Ascending aorta (tissue), 2 donors: ENCODE measurements around the gene RPL22L1. TPM values are rescaled to one million over a fixed set of nuclear protein-coding genes. Genes with fewer than 3 reads are reported as not detected.
"Not testable (repeated sequence)": the region's sequence is repeated elsewhere in the genome, so short reads cannot be mapped to it uniquely, and the experiment has no call there.

Experiments used
- DNase-seq, 2 donors: peaks; one replicate each; pipeline ENCODE4 v3.0.0-alpha.2; 2019; ENCODE audit warnings: low spot score in 2 of 2
- H3K27ac ChIP-seq, 2 donors: fragments of 200-600 bp; sonication (generic); one replicate each; pipeline ENCODE4 v1.5.1; 2016 to 2017; ENCODE audit warnings: mild to moderate bottlenecking in 1 of 2
- H3K27me3 ChIP-seq: fragments of 200-600 bp; sonication (generic); one replicate; pipeline ENCODE4 v1.5.1; 2017
- H3K36me3 ChIP-seq, 2 donors: fragments of 200-600 bp; sonication (generic); one replicate each; pipeline ENCODE4 v1.5.1; 2016
- H3K4me1 ChIP-seq, 2 donors: fragments of 200-600 bp; sonication (generic); one replicate each; pipeline ENCODE4 v1.5.1; 2016 to 2017; ENCODE audit warnings: mild to moderate bottlenecking in 1 of 2
- H3K4me3 ChIP-seq, 2 donors: fragments of 200-600 bp; sonication (generic); one replicate each; pipeline ENCODE4 v1.5.1; 2016 to 2017; ENCODE audit warnings: mild to moderate bottlenecking in 1 of 2
- H3K9me3 ChIP-seq, 2 donors: fragments of 200-600 bp; sonication (generic); one replicate each; pipeline ENCODE4 v1.5.1; 2016
- intact Hi-C: fragments of 100-400 bp; cut with DNase I; formaldehyde crosslinking; loops from one replicate; pipeline ENCODE4 v1.15.1; 2023
- total RNA-seq: library from RNA; depleted of rRNA; stranded (reverse); fragments of >200 nt; gene quantifications from one replicate; pipeline ENCODE4 v1.1.0, GENCODE V29; 2016
- TF ChIP-seq, protein P1 (sequence below), 3 experiments: fragments of 200-600 bp in 2 of 3; fragments of 450-650 bp in 1 of 3; sonication (generic) in 2 of 3; IDR thresholded peaks; one replicate each; pipeline ENCODE4 v1.5.1; 2016 to 2019; ENCODE audit warnings: antibody characterized with exemption in 3 of 3, mild to moderate bottlenecking in 1 of 3, moderate library complexity in 1 of 3

The RPL22L1 gene
- total RNA-seq, 1 donor from 2014 or later: 39.2 TPM

DNA sequence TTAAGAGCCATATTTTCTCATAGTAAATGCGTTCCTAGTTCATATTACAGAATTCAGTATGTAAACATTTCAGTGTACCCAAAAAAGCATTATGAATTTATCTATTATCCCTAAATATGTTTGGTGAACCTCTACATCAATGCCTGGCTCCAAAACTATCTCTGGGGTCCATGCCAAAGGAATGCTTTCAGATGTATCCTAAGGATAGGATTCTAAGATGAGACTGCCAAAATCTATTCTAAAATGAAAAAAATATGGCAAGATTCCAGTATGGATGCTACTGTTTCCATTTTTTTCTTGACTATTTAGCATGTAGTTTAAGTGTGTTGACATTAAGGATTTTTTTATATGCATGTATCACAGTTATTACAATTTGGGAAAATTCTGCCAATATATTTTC is 19.6 kb upstream of the RPL22L1 start:
- intact Hi-C loops: no loop called here
- TF ChIP-seq, protein P1, sequence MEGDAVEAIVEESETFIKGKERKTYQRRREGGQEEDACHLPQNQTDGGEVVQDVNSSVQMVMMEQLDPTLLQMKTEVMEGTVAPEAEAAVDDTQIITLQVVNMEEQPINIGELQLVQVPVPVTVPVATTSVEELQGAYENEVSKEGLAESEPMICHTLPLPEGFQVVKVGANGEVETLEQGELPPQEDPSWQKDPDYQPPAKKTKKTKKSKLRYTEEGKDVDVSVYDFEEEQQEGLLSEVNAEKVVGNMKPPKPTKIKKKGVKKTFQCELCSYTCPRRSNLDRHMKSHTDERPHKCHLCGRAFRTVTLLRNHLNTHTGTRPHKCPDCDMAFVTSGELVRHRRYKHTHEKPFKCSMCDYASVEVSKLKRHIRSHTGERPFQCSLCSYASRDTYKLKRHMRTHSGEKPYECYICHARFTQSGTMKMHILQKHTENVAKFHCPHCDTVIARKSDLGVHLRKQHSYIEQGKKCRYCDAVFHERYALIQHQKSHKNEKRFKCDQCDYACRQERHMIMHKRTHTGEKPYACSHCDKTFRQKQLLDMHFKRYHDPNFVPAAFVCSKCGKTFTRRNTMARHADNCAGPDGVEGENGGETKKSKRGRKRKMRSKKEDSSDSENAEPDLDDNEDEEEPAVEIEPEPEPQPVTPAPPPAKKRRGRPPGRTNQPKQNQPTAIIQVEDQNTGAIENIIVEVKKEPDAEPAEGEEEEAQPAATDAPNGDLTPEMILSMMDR (IDR thresholded peaks at IDR 0.05): no peak
- no peak for DNase-seq
- Histone ChIP-seq H3K9me3 (no peaks in the 10 kb centered on the region), H3K27ac (no peak overlapping the region), H3K4me1 (no peaks in the 10 kb centered on the region), H3K4me3 (no peak overlapping the region), H3K27me3 (no peaks in the 10 kb centered on the region), H3K36me3 (peaks cover 0 to 7% of the 10 kb centered on the region in 2 donors)

DNA sequence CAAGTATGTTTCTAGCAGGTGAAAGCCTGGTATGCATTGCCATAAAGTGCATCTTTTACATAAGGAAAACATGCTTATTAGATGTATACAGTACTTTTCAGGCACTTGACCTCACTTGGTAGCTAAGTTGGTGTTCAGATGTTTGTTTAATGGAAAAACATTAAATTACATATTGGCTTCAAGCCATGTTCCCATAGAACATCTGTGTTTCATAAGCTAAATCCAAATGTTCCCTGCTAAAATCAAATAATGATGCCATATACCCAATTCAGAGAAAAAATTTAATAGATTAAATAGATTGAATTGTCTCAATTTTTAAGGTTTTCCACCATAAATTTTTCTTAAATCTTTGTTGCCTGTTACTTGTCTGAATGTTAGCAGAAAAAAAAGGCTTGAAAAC is 19.1 kb upstream of the RPL22L1 start:
- Histone ChIP-seq H3K4me1 (no peaks in the 10 kb centered on the region), H3K4me3 (no peak overlapping the region), H3K9me3 (no peaks in the 10 kb centered on the region), H3K36me3 (peaks cover 0 to 6% of the 10 kb centered on the region in 2 donors), H3K27me3 (no peaks in the 10 kb centered on the region), H3K27ac (no peak overlapping the region)
- DNase-seq: no peak
- intact Hi-C loops: no loop called here
- TF ChIP-seq, protein P1 (IDR thresholded peaks at IDR 0.05): no peak

DNA sequence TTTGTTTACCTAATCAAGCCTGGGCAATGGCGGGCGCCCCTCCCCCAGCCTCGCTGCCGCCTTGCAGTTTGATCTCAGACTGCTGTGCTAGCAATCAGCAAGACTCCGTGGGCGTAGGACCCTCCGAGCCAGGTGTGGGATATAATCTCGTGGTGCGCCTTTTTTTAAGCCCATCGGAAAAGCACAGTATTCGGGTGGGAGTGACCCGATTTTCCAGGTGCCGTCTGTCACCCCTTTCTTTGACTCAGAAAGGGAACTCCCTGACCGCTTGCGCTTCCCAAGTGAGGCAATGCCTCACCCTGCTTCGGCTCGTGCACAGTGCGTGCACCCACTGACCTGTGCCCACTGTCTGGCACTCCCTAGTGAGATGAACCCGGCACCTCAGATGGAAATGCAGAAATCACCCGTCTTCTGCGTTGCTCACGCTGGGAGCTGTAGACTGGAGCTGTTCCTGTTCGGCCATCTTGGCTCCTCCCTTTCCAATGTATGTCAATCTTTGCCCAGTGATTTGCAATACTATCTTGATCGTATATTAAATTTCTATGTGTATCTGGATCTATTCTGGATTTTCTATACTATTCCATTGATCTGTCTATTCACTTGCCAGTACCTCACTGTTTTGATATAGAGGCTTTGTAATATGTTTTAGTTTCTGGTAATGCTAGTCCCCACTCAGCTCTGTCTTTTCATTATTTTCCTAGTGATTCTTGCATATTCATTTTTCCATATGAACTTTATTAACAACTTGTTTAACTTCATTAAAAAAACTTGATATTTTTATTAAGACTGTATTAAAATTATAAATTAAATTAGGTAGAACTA is 14.3 kb upstream of the RPL22L1 start:
- H3K27ac ChIP-seq, H3K9me3 ChIP-seq, H3K4me1 ChIP-seq, H3K27me3 ChIP-seq, DNase-seq, intact Hi-C loops, H3K4me3 ChIP-seq, H3K36me3 ChIP-seq: not testable (repeated sequence)

DNA sequence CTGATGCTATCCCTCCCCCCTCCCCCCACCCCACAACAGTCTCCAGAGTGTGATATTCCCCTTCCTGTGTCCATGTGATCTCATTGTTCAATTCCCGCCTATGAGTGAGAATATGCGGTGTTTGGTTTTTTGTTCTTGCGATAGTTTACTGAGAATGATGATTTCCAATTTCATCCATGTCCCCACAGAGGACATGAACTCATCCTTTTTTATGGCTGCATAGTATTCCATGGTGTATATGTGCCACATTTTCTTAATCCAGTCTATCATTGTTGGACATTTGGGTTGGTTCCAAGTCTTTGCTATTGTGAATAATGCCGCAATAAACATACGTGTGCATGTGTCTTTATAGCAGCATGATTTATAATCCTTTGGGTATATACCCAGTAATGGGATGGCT is 8.7 kb upstream of the RPL22L1 start:
- not testable (repeated sequence) for H3K4me1 ChIP-seq, DNase-seq, H3K27me3 ChIP-seq, H3K36me3 ChIP-seq, H3K27ac ChIP-seq, H3K4me3 ChIP-seq
- peaks cover 0 to 11% of the 10 kb centered on the region in 2 donors for H3K9me3 ChIP-seq
- intact Hi-C loops: loop anchor here (10.0 kb wide), 1 partner anchor 134 kb away; no protein-coding TSS in a partner anchor

DNA sequence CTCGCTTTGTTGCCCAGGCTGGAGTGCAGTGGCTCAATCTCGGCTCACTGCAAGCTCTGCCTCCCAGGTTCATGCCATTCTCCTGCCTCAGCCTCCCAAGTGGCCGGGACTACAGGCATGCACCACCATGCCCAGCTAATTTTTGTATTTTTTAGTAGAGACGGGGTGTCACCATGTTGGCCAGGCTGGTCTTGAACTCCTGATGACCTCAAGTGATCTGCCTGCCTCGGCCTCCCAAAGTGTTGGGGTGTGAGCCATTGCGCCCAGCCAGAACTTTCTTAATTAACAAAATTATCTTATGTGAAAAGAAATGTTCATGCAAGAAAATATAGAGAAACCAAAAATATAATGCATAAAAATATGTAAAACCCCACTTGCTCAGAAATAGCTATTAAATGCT is 7.3 kb upstream of the RPL22L1 start:
- intact Hi-C loops: loop anchor here (10.0 kb wide), 1 partner anchor 133 kb away; no protein-coding TSS in a partner anchor
- not testable (repeated sequence) for H3K9me3 ChIP-seq, H3K36me3 ChIP-seq, H3K4me3 ChIP-seq, H3K27me3 ChIP-seq, H3K27ac ChIP-seq, DNase-seq, H3K4me1 ChIP-seq

DNA sequence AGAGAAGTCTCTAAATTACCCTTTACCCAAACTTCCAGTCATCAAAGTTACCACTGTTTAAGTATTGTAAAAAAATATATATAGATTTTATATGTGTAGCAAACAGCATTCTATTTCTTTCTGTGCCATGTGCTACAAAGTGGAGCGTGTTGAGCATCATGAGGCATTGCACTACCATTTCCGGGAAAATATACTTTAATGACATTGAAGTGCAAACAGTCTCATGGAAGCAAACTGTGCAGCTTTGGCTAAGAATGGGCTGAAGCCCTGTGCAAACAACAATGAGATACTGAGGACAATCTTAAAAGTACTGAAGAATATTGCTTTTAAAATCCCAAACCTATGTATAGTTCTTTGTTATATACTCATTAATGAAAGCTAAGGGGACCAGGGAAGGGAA is 6.5 kb upstream of the RPL22L1 start:
- Histone ChIP-seq H3K9me3 (peaks cover 0 to 7% of the 10 kb centered on the region in 2 donors), H3K27ac (no peak overlapping the region), H3K4me3 (no peak overlapping the region), H3K27me3 (no peaks in the 10 kb centered on the region), H3K4me1 (no peaks in the 10 kb centered on the region), H3K36me3 (no peaks in the 10 kb centered on the region)
- no peak for DNase-seq
- TF ChIP-seq, protein P1 (IDR thresholded peaks at IDR 0.05): no peak
- intact Hi-C loops: loop anchor here (10.0 kb wide), 1 partner anchor 132 kb away; no protein-coding TSS in a partner anchor

DNA sequence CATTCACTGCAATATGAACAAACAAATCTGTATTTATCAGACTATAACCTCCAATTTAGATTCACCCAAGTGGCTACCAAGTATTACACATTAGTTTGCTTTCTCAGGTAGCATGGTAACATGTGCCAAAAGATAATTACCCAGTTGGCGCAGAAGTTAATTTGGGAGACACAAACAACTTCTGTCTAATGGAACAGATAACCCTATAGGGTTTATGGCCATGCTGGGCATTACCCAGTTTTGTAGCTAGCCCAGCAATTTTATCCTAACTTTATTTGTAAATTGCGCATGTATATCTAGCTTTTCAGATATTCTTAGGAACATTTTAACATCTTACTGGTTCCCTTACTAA is 780 bp downstream of the RPL22L1 start:
- Histone ChIP-seq H3K4me1 (peaks cover 0 to 20% of the 10 kb centered on the region in 2 donors), H3K9me3 (no peaks in the 10 kb centered on the region), H3K27me3 (no peaks in the 10 kb centered on the region), H3K4me3 (peak overlapping the region; percentile 73 to 82), H3K27ac (peak overlapping the region; percentile 69 to 89), H3K36me3 (peaks cover 16 to 29% of the 10 kb centered on the region in 2 donors)
- TF ChIP-seq, protein P1 (IDR thresholded peaks at IDR 0.05): no peak
- intact Hi-C loops: loop anchor here (10.0 kb wide), 1 partner anchor 554 kb away; no protein-coding TSS in a partner anchor
- DNase-seq: no peak
